GM19452 (cell line): ENCODE data around the gene FOXL2NB.
A peak's percentile ranks its signal among the peaks of the same experiment; 100 is the strongest.
"Not testable (repeated sequence)": the region's sequence is repeated elsewhere in the genome, so short reads cannot be mapped to it uniquely, and the experiment has no call there.

Experiments
- ATAC-seq: cut with Tn5 transposase; IDR thresholded peaks from one replicate; pipeline ENCODE4 v1.9.1; 2021; ENCODE audit not compliant: unreplicated experiment

FOXL2NB gene

DNA sequence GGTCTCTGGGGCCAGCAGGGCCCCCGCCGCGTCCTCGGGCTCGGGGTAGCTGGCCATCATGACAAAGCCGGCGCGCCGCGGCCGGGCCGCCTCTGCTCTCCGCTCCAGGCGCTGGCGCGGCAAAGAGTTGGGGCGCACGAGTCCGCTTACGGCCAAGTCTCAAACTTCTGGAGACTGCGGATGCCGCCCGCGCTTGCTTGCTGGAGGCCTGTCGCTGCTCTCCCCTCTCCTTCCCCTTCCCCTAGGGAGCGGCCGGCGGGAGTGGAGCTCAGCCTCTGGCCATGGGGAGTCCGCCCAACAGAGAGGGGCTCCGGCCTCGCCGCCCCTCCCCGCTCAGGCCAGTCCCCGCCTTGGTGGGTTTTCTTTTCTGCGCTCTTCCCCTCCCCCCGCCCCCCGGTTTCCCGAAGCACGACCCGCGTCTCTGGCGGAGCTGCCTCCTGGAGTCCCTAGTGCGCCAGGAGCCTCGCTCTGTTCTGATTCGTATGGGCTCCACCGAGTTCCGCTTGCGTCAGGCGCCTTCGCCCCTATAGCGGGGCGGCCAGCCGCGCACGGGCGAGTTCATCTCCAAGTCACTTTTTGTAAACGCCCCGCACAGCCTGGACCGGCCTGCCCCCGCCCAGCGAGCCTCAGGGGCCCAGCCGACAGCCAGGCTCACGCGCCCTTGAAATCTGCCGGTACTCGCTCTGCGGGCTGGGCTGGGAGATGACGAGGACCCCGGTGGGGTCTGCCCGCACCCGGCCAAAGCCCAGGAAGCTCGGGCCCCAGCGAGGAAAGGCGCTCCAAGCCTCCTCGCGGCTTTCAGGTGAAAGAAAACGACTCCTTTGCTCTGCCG lies at the start of gene FOXL2NB, which contains the start of gene FOXL2:
Gene FOXL2NB, plus strand, starts transcription at position 555 of the 832 bp plus-strand sequence. Its CDS starts 148 bp downstream, at position 703.
Gene FOXL2, minus strand, starts transcription at position 475 of the 832 bp plus-strand sequence. Its CDS starts 415 bp downstream, at position 60.
- no peak for ATAC-seq

GRCh38 chr3:138898301-138898700 lies 48.7 kb upstream of the FOXL2NB start:
- no peak for ATAC-seq

DNA sequence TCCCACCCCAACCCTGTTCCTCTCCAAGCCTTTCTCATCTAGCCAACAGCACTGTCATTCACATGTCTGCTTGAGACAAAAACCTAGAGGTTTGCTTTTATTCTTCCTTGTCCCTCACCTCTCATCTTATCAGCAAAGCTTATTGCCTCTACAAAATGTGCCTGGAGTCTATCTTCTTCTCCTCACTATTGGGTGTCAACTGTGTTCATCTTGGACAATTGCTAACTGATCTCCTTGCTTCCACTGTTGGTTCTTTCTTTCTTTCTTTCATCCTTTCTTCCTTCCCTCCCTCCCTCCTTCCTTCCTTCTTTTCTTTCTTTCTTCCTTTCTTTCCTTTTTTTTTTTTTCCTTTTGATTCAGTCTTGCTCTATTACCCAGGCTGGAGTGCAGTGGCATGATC lies 48.3 kb upstream of the FOXL2NB start:
- ATAC-seq, result no peak

DNA sequence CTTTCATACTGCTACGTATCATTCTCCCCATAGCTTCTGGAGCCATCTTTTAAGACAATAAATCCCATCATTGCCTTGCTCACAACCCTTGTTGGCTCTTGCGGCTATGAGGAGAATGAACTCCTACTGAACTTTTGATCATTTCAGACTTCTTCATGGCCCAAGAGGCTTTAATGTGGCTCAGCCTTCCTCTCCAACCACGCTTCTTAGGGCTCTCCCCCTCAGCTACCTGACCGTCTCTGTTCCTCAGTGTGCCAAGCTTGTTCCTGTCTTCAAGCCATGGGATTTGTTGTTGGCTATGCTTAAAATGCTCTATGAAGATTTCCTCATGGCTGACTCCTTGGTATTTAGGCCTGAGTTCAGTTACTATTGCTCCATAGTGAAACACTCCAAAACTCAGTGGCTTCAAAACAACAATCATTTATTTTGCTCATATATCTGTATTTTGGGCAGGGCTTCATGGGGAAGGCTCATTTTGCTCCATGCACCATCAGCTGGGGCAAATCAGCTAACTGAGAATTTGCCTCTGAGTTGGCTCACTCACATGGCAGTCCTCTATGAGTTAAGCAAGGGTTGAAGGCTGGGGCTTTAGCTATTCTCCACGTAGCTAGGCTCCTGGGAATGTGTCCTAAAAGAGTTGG lies 47.5 kb upstream of the FOXL2NB start:
- no peak for ATAC-seq

- no peak for ATAC-seq
Measured at GRCh38 chr3:138901567-138901966, 45.5 kb upstream of the FOXL2NB start.

- ATAC-seq, result no peak
Measured at GRCh38 chr3:138902171-138902570, 44.8 kb upstream of the FOXL2NB start.

- no peak for ATAC-seq
Measured at GRCh38 chr3:138907539-138907938, 39.5 kb upstream of the FOXL2NB start.

- ATAC-seq, result no peak
Measured at GRCh38 chr3:138908846-138909245, 38.2 kb upstream of the FOXL2NB start.

DNA sequence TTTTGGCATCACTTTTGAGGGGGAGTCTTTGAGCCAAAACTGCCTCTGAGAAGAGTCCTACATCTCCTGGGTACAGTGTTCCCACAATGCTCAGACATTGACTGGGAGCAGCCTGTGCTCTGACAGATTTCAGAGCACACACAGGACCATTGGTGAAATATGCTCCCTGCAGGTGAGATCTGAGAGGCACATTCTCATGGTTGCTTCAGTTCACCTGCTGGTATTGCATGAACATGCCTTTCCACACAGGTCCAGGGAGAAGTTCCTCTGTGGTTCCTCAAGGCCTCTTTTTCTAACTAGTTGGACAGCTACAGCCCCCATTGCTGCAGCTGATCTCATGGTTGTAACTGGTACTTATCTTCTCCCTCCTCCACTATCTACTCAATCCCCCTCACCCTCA lies 37.1 kb upstream of the FOXL2NB start:
- no peak for ATAC-seq

DNA sequence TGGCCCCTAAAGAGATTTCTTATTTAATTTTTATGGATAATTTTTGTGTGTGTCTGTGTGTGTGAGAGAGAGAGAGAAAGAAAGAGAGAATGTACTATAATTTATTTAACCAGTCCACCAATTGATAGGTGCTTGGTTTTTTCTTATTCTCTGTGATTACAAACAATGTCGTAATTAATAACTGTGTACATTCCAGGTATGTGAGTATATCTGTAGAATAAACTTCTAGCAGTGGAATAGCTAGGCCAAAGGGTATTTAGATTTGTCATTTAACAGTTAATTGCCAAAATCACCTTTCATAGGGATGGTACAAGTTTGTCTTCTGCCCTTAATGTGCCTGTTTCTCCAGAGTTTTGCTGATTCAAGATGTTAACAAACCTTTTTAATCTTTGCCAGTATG lies 35.4 kb upstream of the FOXL2NB start:
- ATAC-seq, result no peak

DNA sequence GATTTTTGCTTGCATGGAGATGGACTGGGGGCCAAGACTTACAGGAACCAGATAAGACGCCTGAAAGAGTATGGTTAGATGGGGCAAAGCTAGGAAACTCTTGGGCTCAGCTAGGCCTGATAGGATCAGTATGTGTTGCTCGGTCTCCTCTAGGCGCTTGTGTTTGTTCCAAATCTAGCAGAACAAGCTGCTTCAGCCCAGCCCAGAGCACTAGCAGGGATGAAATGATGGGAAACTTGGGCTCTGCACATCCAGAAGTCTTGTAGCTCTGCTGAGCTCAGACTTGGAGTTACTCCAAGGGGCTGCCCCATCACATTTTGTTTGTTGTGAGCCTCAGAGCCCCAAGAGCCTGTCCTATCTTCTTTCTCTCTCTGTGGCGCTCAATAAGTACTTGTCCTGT lies 34.8 kb upstream of the FOXL2NB start:
- ATAC-seq, result no peak

DNA sequence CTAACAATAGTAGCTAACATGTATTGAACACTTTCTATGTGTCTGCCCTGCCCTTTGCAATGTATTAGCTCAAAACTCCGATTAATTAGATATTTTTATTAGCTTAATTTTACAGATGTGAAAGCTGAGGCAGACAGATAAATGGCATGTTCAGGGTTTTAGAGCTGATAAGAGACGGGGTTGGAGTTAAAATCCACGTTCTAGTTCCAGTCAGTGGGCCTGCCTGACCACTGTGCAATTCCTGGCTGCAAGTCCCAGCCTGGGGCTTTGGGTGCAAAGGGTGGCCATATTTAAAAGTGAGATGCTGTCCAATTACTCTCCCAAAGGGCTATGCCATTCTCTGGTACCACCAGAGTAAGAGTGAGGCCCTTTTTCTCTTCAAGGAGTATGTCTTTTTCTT lies 33.3 kb upstream of the FOXL2NB start:
- ATAC-seq, result no peak

- peak; percentile 23 for ATAC-seq
Measured at GRCh38 chr3:138914870-138915502, 32.0 kb upstream of the FOXL2NB start.

GRCh38 chr3:138915503-138916498 lies 31.2 kb upstream of the FOXL2NB start:
- ATAC-seq, result peak; percentile 75

GRCh38 chr3:138916824-138917223 lies 30.2 kb upstream of the FOXL2NB start:
- ATAC-seq, result no peak

- no peak for ATAC-seq
Measured at GRCh38 chr3:138919325-138919724, 27.7 kb upstream of the FOXL2NB start.

GRCh38 chr3:138921316-138922292 lies 25.4 kb upstream of the FOXL2NB start:
- no peak for ATAC-seq

DNA sequence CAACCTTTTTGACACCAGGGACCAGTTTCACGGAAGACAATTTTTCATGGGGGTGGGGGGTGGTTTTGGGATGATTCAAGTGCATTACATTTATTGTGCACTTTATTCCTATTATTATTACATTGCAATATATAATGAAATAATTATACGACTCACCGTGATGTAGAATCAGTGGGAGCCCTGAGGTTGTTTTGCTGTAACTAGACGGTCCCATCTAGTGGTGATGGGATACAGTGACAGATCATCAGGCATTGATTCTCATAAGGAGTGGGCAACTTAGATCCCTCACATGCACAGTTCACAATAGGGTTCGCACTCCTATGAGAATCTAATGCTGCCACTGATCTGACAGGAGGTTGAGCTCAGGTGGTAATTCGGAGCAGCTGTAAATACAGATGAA lies 24.6 kb upstream of the FOXL2NB start:
- ATAC-seq, result not testable (repeated sequence)

DNA sequence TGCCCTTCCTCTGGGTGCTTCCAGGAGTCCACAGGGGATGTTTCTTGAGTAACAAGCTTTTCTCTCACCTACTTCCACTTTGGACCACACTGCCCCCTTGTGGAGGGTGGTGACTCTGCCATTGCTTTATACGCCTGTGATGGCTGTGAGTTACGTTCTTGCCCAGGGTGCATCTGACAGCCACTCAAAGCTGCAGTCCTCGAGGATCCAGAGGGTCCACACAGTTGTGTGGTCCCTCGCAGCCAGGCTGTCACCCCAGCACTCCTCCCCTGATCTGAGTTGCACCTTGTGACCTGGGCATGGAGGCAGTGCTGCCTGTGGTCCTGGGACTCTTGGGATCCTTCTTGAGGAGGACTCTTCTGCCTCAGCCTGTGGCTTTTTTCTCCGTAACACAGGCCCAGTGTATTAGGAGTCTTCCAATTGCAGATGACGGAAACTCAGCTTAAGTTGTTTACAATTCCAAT lies 23.5 kb upstream of the FOXL2NB start:
- peak; percentile 80 for ATAC-seq
